ENCODE results near the gene CPO.

- TF ChIP-seq, protein P1, sequence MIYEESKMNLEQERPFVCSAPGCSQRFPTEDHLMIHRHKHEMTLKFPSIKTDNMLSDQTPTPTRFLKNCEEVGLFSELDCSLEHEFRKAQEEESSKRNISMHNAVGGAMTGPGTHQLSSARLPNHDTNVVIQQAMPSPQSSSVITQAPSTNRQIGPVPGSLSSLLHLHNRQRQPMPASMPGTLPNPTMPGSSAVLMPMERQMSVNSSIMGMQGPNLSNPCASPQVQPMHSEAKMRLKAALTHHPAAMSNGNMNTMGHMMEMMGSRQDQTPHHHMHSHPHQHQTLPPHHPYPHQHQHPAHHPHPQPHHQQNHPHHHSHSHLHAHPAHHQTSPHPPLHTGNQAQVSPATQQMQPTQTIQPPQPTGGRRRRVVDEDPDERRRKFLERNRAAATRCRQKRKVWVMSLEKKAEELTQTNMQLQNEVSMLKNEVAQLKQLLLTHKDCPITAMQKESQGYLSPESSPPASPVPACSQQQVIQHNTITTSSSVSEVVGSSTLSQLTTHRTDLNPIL (CRISPR knock-in tag; IDR thresholded peaks at IDR 0.05; ENCODE audit: low read depth) = no peak
- no peak for TF ChIP-seq ZNF8 (CRISPR knock-in tag; IDR thresholded peaks at IDR 0.05)
- TF ChIP-seq PPARA (CRISPR knock-in tag; IDR thresholded peaks at IDR 0.05; ENCODE audit: borderline replicate concordance) = no peak
- no peak for TF ChIP-seq RARB (CRISPR knock-in tag; IDR thresholded peaks at IDR 0.05)
- TF ChIP-seq ZNF565 (CRISPR knock-in tag; conservative IDR thresholded peaks at IDR 0.05; ENCODE audit: low read depth) = no peak
- TF ChIP-seq ZFP30 (CRISPR knock-in tag; IDR thresholded peaks at IDR 0.05) = no peak
- no peak for TF ChIP-seq OSR1 (CRISPR knock-in tag; IDR thresholded peaks at IDR 0.05)
- TF ChIP-seq, protein P2, sequence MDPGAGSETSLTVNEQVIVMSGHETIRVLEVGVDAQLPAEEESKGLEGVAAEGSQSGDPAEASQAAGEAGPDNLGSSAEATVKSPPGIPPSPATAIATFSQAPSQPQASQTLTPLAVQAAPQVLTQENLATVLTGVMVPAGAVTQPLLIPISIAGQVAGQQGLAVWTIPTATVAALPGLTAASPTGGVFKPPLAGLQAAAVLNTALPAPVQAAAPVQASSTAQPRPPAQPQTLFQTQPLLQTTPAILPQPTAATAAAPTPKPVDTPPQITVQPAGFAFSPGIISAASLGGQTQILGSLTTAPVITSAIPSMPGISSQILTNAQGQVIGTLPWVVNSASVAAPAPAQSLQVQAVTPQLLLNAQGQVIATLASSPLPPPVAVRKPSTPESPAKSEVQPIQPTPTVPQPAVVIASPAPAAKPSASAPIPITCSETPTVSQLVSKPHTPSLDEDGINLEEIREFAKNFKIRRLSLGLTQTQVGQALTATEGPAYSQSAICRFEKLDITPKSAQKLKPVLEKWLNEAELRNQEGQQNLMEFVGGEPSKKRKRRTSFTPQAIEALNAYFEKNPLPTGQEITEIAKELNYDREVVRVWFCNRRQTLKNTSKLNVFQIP (CRISPR knock-in tag; IDR thresholded peaks at IDR 0.05; ENCODE audit: borderline replicate concordance, low read depth) = no peak
Observed at GRCh38 chr2:206986943-206987342, 47.6 kb downstream of the CPO start.

Measured in SK-N-SH treated with all-trans-retinoic acid at 6 μM for 48 hours (cell line).